ENCODE results near the gene SRRM4.

The SRRM4 gene

GRCh38 chr12:119207063-119207560, 225.8 kb downstream of the SRRM4 start:
- DNase-seq = no peak

- no peak for DNase-seq
Measured at GRCh38 chr12:119208626-119209061, 227.3 kb downstream of the SRRM4 start.

GRCh38 chr12:119211884-119212283, 230.5 kb downstream of the SRRM4 start:
- DNase-seq = no peak
